NCI-H1105 treated with DMSO at 0.1 percent for 48 hours (cell line): ENCODE data around the gene NRG2.

ENCODE experiments used
- DNase-seq: peaks from one replicate; lab custom pipeline; 2025; lab: John Stamatoyannopoulos, UW

NRG2 gene

GRCh38 chr5:140041099-140041491 is 2.0 kb downstream of the NRG2 start:
- DNase-seq: no peak

- DNase-seq: no peak
These were observed 2.7 kb downstream of the NRG2 start for GRCh38 chr5:140040358-140040757.

GRCh38 chr5:140039561-140039960 is 3.5 kb downstream of the NRG2 start:
- DNase-seq: no peak

GRCh38 chr5:140038373-140038957 is 4.6 kb downstream of the NRG2 start:
- peak; percentile 59 for DNase-seq

- no peak for DNase-seq
These were observed 6.1 kb downstream of the NRG2 start for GRCh38 chr5:140037012-140037411.

GRCh38 chr5:140035881-140036280 is 7.2 kb downstream of the NRG2 start:
- DNase-seq: no peak

- DNase-seq: no peak
These were observed 9.9 kb downstream of the NRG2 start for GRCh38 chr5:140033037-140033760.

- no peak for DNase-seq
These were observed 10.8 kb downstream of the NRG2 start for GRCh38 chr5:140032296-140032695.

- DNase-seq: no peak
These were observed 15.3 kb downstream of the NRG2 start for GRCh38 chr5:140027807-140028206.

- DNase-seq: no peak
These were observed 17.4 kb downstream of the NRG2 start for GRCh38 chr5:140025736-140026135.

GRCh38 chr5:140024928-140025327 is 18.2 kb downstream of the NRG2 start:
- DNase-seq: no peak

- no peak for DNase-seq
These were observed 19.4 kb downstream of the NRG2 start for GRCh38 chr5:140023611-140024191.

GRCh38 chr5:140020601-140021177 is 22.4 kb downstream of the NRG2 start:
- DNase-seq: no peak

GRCh38 chr5:140018920-140019644 is 24.0 kb downstream of the NRG2 start:
- DNase-seq: no peak

- no peak for DNase-seq
These were observed 24.6 kb downstream of the NRG2 start for GRCh38 chr5:140018517-140018916.

GRCh38 chr5:140018096-140018481 is 25.0 kb downstream of the NRG2 start:
- no peak for DNase-seq

- DNase-seq: no peak
These were observed 25.6 kb downstream of the NRG2 start for GRCh38 chr5:140017397-140018095.

GRCh38 chr5:140015706-140016105 is 27.4 kb downstream of the NRG2 start:
- DNase-seq: no peak

GRCh38 chr5:140014751-140015150 is 28.3 kb downstream of the NRG2 start:
- no peak for DNase-seq

GRCh38 chr5:140013536-140013935 is 29.6 kb downstream of the NRG2 start:
- no peak for DNase-seq

GRCh38 chr5:140012443-140012842 is 30.7 kb downstream of the NRG2 start:
- DNase-seq: no peak

- DNase-seq: no peak
These were observed 31.7 kb downstream of the NRG2 start for GRCh38 chr5:140011297-140011802.
